ENCODE measurements around the gene LCLAT1. TPM values are rescaled to one million over a fixed set of nuclear protein-coding genes. Genes with fewer than 3 reads are reported as not detected.
A peak's percentile ranks its signal among the peaks of the same experiment; 100 is the strongest.

LCLAT1 gene
- total and polyA plus RNA-seq, 12 donors: 8.0 to 56.4 (median 42.7) TPM

DNA sequence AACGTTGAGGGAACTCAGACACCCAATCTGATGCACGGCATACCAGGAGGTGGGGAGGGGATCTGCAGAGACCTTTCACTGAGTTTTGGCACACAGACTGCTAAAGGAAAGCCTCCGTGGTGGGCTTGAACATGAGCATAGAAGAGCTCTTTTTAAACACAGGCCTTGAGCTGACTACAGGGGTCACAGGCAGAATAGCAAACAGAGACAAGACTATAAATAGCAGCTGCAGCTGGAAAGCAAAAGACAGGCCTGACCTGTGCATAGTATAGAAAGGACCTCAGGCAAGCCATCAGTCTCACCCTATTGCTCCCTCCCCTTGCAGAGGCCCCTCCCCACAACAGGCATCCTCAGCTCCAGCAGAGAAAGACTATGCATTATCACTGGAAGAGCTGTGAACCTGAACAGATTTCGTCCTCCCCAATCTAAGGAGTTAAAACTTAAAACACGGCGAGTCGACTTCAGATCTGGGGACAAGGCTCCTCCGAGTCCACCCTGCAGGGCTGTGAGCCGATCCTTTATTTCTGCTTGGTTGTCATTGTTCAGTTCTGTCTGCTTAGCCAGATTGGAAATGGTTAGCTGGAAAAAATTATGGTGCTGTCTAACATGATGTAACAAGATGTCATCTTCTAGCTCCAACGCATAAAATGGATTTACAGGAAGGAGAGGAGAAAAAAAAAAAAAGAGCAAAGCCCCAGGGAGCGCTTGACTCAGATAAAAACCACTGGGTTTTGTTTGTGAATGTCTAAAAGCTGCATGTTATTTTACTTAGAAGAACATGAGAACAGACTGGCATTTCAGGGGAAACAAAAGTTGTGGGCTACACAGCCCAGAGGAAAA lies 25.2 kb upstream of the LCLAT1 start:
- H3K9me3 ChIP-seq: no peaks in the 10 kb centered on the region
- TF ChIP-seq, protein P1, sequence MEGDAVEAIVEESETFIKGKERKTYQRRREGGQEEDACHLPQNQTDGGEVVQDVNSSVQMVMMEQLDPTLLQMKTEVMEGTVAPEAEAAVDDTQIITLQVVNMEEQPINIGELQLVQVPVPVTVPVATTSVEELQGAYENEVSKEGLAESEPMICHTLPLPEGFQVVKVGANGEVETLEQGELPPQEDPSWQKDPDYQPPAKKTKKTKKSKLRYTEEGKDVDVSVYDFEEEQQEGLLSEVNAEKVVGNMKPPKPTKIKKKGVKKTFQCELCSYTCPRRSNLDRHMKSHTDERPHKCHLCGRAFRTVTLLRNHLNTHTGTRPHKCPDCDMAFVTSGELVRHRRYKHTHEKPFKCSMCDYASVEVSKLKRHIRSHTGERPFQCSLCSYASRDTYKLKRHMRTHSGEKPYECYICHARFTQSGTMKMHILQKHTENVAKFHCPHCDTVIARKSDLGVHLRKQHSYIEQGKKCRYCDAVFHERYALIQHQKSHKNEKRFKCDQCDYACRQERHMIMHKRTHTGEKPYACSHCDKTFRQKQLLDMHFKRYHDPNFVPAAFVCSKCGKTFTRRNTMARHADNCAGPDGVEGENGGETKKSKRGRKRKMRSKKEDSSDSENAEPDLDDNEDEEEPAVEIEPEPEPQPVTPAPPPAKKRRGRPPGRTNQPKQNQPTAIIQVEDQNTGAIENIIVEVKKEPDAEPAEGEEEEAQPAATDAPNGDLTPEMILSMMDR (IDR thresholded peaks at IDR 0.05): peak in 2 of 9 donors; percentile 8 to 13
- 20 to 22% methylated on average over 11 of the region's 11 CpGs for WGBS, 2 donors
- peak overlapping the region in 4 of 10 donors; percentile 12 to 21 (median 18) for H3K4me3 ChIP-seq
- peak; percentile 46 to 93 (median 79) for ATAC-seq
- peak overlapping the region; percentile 44 to 88 (median 81) for H3K27ac ChIP-seq
- DNase-seq: no peak
- peaks cover 4 to 41% (median 32%) of the 10 kb centered on the region in 9 donors for H3K4me1 ChIP-seq
- no peaks in the 10 kb centered on the region for H3K27me3 ChIP-seq
- intact Hi-C loops (cut with DNase I): no loop called here
- no peaks in the 10 kb centered on the region for H3K36me3 ChIP-seq

DNA sequence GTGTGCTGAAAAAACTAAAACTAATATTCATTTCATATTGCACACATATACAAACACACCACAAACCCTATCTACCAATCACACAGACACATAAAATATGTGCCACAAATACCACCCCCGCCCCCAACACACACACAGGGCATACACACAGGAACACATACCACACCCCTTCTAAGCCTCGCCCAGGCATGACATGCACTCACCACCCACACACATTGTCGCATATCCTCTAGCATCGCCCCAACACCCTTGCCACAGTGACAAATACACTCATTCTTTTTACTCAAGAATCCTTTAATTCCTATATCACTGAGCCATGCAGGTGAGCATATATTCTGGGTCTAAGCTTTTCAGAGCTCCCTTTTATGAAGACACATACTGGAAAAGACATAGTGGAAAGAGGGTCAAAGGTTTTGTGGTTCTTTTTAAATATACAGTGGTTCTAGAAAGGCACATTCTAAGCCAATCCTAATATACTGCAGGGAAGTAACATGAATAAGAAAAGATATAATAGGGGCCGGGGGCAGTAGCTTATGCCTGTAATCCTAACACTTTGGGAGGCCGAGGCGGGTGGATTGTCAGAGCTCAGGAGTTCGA lies 24.5 kb upstream of the LCLAT1 start:
- Histone ChIP-seq H3K4me3 (peak overlapping the region in 1 of 10 donors; percentile 12), H3K36me3 (no peaks in the 10 kb centered on the region), H3K9me3 (no peaks in the 10 kb centered on the region), H3K4me1 (peaks cover 2 to 33% (median 25%) of the 10 kb centered on the region in 9 donors), H3K27me3 (no peaks in the 10 kb centered on the region), H3K27ac (peak overlapping the region; percentile 44 to 88 (median 81))
- 57 to 59% methylated on average over 8 of the region's 8 CpGs for WGBS, 2 donors
- intact Hi-C loops (cut with DNase I): no loop called here
- DNase-seq: no peak
- ATAC-seq: peak; percentile 71 to 87 (median 74)
- TF ChIP-seq, protein P1 (IDR thresholded peaks at IDR 0.05): no peak

DNA sequence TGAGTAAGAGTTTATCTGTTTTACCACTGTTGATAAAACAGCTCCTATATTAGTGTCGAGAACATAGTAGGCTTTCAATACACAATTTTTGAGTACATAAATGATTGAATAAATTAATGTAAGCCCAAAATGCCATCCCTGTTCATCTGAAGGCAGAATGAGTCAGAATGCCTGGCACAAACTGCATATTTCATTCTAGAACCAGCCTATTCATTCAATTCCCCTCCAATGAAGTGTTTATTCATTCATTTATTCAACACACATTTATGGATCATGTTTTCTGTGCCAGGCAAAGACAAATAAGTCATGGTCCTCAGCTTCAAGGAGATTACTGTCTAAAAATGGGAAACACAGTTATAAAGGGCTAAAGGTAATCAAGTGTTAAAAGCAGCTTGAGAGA lies 22.8 kb upstream of the LCLAT1 start:
- Histone ChIP-seq H3K9me3 (no peaks in the 10 kb centered on the region), H3K27ac (peak overlapping the region in 1 of 10 donors; percentile 4), H3K4me1 (peaks cover 2 to 31% (median 25%) of the 10 kb centered on the region in 9 donors), H3K27me3 (no peaks in the 10 kb centered on the region), H3K36me3 (no peaks in the 10 kb centered on the region), H3K4me3 (no peak overlapping the region)
- intact Hi-C loops (cut with DNase I): no loop called here
- DNase-seq: no peak
- ATAC-seq: no peak
- WGBS, 2 donors: 89 to 94% methylated on average over 1 of the region's 1 CpG
- TF ChIP-seq, protein P1 (IDR thresholded peaks at IDR 0.05): no peak

DNA sequence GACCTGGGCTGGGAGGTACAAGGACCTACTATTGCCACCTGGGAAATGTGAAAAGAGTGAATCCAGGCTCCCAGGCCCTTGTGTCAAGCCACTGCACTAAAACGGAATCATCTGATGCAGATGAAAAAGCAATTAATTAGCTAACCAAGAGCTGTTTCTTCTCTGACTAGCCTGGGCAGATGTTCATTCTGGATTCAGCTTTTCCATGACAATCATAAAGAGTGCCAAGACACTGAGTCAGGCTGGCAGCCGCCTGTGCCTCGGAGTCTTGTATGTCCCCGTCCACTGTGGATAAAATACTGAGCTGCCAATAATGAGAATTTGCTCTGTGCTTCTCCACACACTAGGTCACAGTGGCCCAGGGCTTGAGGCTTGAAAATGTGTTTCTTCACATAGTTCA lies 21.7 kb upstream of the LCLAT1 start:
- Histone ChIP-seq H3K4me3 (no peak overlapping the region), H3K9me3 (no peaks in the 10 kb centered on the region), H3K27ac (peak overlapping the region in 1 of 10 donors; percentile 33), H3K4me1 (peaks cover 2 to 31% (median 25%) of the 10 kb centered on the region in 9 donors), H3K27me3 (no peaks in the 10 kb centered on the region), H3K36me3 (no peaks in the 10 kb centered on the region)
- 67 to 74% methylated on average over 4 of the region's 4 CpGs for WGBS, 2 donors
- no peak for DNase-seq
- ATAC-seq: peak in 2 of 8 donors; percentile 25 to 38
- intact Hi-C loops (cut with DNase I): no loop called here
- TF ChIP-seq, protein P1 (IDR thresholded peaks at IDR 0.05): no peak

Measured in heart right ventricle (tissue), 16 donors.